AG09319 (cell line): ENCODE measurements around the gene PRRG4.

Experiments
- DNase-seq: peaks from one replicate; pipeline ENCODE4 v3.0.0-alpha.2; 2010; ENCODE audit warnings: low read depth; ENCODE audit errors: extremely low read depth
- TF ChIP-seq, protein P1 (sequence below): IDR thresholded peaks from 2 replicates; pipeline ENCODE4 v1.5.1; 2011; ENCODE audit warnings: low read depth, mild to moderate bottlenecking, inconsistent platforms, low read length, moderate library complexity

PRRG4 gene

DNA sequence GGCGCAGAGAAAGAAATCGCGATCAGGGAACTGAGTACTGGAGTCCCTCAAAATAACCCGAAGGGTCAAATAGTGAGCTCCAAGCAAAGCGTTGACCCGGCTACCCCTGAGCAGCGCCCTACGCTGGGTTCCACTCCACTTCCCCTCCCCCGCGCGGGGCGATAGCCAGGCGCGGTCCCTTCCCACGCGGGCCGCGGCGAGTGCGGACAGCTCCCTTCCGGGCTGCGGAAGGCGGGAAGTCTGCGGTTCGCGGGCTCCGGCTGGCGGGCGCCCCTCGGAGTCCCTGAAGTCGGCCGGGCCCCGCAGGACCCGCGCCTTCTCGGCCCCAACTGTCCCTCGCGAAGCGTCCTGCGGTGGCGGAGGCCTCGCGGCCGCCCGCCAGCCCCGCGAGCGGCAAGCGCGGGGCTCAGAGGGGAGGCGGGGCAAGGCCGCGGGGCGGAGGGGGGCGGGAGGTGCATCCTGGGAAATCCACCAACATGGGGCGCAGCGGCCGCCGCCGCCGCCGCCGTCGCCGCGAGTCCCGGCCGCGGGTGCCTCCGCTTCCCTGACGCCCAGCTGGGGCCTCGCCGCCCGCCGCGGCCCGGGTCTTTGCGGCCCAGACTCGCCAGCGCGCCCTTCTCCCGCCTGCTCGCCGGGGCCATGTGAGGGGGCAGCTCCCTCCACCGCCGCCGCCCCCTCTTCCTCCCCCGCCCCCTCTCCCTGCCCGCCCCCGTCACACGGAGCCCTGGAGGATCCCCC lies 62.8 kb downstream of the PRRG4 start, which contains the start of gene QSER1:
Gene QSER1 (plus strand): TSS at position 457 of the 738 bp plus-strand sequence. CDS start 315 bp downstream, outside the sequence.
- DNase-seq: no peak
- TF ChIP-seq, protein P1, sequence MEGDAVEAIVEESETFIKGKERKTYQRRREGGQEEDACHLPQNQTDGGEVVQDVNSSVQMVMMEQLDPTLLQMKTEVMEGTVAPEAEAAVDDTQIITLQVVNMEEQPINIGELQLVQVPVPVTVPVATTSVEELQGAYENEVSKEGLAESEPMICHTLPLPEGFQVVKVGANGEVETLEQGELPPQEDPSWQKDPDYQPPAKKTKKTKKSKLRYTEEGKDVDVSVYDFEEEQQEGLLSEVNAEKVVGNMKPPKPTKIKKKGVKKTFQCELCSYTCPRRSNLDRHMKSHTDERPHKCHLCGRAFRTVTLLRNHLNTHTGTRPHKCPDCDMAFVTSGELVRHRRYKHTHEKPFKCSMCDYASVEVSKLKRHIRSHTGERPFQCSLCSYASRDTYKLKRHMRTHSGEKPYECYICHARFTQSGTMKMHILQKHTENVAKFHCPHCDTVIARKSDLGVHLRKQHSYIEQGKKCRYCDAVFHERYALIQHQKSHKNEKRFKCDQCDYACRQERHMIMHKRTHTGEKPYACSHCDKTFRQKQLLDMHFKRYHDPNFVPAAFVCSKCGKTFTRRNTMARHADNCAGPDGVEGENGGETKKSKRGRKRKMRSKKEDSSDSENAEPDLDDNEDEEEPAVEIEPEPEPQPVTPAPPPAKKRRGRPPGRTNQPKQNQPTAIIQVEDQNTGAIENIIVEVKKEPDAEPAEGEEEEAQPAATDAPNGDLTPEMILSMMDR: no peak

DNA sequence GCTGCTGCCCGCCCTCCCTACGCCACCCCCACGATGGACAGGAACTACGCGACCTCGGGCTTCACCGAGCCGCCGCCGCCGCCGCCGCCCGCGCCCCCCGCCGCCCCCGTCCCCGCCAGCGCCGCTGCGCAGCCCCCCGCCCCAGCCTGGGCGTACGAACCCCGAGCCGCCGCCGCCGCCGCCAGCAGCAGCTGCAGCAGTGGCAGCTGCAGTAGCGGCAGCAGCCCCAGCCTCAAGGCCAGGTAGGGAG lies 63.3 kb downstream of the PRRG4 start:
- TF ChIP-seq, protein P1: no peak
- no peak for DNase-seq

DNA sequence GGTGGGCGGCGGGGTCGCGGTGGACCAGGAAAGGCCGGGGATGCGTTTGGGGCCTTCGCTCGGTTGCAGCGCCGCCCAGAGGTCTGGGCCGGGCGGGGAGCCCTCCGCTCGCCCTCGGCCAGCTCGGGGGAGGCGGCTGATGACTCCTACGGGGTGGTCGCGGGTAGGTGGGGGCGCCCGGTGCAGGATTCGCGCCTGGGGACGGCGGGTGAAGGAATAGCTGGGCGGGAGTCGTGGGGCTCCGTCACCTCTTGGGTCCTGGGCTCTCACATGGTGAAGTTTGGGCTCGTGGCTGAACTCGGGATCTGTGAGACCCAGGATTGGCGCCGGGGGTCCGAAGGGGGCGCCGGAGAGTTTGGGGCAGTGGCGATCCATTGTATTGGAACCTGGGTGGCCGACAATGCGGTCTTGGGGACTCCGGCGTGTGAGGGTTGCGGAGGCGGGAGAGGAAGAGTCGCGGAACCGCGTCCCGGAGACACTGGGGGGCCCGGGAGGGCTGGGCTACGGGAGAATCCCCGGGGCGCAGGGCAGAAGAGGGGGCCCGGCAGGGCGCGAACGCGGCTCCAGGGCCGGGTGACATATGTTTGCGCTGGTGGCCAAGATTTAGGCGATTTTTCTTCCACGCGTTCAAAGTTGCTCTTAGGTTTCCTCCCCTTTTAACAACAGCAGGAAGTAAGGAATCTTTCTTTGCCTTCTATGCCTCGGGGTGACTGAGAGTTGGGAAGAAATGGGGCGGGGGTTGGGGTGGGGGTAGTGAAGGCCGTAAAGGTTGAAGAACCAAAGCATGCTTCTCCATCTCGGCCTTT lies 63.8 kb downstream of the PRRG4 start:
- TF ChIP-seq, protein P1: peak; percentile 37
- DNase-seq: no peak

DNA sequence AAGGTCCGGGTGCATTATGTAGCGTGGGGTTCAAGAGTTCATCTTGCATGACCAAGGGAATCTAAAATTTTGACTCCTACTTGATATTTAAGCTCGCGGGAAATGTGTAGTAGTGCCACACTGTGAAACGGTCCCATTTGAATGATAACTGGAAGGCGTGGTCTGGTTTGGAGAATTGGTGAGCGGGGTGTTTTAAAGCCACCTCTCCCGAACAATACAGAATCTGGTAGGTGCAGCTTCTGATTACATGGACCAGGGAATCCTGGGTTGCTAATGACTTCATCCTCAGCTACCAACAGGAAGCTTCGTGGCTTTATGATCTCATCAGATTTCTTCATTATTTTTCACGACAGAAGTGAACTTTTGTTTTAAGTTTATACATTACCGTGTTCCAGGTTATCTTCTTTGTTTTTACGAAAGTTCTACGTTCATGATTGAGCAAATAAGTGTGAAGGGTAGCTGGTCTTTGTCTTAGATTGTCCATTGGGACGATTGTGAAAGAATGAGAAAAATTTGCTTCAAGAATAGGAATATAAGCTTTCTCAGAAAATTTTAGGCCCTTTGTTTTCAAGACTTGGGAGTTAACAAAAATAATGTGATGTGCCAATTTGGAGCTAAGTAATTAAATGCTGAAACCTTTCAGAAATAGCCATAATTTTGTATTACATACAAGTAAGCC lies 64.6 kb downstream of the PRRG4 start:
- DNase-seq: no peak
- TF ChIP-seq, protein P1: no peak

DNA sequence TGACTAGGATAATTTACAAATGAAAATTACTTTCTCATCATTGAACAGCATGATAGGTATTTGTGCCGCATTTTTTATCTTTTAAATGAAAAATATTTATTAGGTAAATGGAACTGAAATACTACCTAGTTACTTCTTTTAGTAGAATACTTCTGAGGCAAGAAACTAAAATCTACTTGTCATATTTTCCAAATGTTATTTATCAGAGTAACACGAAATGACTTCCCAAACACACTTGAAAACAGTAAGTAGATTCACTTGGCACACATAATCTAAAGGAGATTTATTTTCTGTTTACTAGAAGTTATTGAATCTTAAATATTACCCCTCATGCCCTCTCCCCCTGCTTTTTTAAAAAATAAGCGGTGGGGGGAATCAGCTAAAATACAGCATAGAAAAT lies 65.2 kb downstream of the PRRG4 start:
- TF ChIP-seq, protein P1: no peak
- DNase-seq: no peak

DNA sequence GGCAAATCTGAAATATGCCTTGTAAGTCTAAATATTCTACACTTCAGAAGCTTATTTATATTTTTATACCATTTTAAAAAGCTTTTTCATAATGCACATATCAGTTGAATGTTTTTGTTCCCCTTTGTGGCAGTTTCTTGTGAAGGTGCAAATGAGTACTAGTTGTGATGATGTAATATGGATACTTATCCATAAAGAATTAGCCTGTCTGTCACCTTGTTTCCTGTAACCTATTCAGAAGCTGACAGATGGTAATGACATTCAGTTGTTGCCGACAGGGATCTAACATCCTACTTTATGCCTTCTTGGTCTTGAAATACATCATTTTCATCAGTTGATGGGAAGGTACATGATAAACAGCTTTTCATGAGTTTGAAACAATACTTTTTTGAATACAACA lies 65.7 kb downstream of the PRRG4 start:
- TF ChIP-seq, protein P1: no peak
- no peak for DNase-seq

DNA sequence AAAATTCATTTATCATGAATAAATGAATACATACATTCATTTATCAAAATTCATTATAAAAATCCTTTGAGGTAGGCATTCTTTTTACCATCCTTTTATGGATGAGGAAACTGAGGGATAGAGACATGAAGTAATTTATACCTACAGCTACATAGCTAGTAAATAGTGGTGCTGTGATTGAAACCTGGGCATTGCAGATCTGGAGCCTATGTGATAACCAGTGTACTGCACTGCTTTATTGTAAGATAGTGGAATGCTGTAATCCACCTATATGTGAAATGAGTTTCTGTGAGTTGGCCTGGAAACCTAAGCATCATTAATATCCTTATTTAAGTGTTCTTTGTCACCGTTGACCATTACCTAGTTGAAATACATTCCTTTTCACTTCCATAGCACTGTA lies 67.4 kb downstream of the PRRG4 start:
- TF ChIP-seq, protein P1: no peak
- no peak for DNase-seq
